ENCODE measurements around the gene STK11.

Gene STK11, protein sequence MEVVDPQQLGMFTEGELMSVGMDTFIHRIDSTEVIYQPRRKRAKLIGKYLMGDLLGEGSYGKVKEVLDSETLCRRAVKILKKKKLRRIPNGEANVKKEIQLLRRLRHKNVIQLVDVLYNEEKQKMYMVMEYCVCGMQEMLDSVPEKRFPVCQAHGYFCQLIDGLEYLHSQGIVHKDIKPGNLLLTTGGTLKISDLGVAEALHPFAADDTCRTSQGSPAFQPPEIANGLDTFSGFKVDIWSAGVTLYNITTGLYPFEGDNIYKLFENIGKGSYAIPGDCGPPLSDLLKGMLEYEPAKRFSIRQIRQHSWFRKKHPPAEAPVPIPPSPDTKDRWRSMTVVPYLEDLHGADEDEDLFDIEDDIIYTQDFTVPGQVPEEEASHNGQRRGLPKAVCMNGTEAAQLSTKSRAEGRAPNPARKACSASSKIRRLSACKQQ

DNA sequence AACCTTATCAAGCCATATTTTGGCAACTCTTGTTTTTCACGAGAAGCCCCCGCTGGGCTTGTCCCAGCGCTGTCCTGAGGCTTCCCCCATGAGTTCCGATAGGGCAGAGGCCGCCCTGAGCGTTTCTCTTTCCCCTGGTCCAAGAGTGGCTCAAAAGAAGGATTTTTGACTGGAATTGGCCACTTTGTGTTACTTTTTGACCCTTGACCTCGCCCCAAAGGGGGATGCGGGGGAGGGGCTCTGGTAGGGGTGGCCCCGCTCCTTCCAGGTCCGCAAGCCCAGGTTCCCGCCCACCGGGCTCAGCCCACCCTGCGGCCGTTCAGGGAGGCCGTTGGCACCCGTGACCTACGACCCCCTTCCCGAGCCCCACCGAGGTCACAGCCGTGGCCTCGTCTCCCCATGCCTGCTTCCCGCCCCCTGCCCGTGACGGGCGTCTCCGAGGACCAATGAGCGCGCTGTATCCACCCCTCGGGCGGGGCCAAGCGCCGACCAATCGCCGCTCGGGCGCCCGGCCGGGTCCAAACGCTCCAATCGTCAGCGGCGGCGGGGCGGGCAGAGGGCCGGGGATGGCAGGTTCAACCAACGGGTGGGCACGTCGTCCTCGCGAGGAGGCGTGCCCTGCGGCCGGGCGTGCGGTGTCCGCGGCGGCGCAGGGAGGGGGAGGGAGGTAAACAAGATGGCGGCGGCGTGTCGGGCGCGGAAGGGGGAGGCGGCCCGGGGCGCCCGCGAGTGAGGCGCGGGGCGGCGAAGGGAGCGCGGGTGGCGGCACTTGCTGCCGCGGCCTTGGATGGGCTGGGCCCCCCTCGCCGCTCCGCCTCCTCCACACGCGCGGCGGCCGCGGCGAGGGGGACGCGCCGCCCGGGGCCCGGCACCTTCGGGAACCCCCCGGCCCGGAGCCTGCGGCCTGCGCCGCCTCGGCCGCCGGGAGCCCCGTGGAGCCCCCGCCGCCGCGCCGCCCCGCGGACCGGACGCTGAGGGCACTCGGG lies at the start of gene STK11:
Gene STK11 (plus strand): TSS at position 665 of the 986 bp plus-strand sequence. CDS start 1,136 bp downstream, outside the sequence.
- DNase-seq = peak; percentile 97 to 99

GRCh38 chr19:1156305-1156801 lies 49.2 kb upstream of the STK11 start:
- no peak for DNase-seq

- DNase-seq = no peak
Observed at GRCh38 chr19:1156830-1157615, 48.6 kb upstream of the STK11 start.

GRCh38 chr19:1157931-1158884 lies 47.4 kb upstream of the STK11 start:
- DNase-seq = no peak

DNA sequence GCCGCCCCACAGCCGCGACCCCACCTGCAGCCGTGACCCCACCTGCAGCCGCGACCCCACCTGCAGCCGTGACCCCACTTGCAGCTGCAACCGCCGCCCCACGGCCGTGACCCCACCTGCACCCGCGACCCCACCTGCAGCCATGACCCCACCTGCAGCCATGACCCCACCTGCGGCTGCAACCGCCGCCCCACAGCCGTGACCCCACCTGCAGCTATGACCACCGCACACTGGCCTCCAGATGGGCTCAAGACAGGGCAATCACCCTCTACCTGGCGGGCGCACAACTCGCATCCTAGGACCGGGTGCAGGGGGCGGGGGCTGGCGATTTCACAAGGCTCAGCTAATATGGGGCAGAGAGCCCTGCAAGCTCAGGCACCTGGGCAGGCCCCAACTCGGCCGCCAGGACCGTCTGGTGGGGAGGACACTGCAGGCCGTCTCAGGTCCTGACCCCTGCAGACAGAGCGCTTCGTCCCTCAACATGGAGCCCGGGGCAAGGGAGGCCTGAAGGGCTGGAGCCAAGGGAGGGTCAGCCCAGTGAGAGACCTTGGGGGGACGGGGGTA lies 46.6 kb upstream of the STK11 start:
- no peak for DNase-seq

GRCh38 chr19:1159864-1160595 lies 45.5 kb upstream of the STK11 start:
- DNase-seq = no peak

DNA sequence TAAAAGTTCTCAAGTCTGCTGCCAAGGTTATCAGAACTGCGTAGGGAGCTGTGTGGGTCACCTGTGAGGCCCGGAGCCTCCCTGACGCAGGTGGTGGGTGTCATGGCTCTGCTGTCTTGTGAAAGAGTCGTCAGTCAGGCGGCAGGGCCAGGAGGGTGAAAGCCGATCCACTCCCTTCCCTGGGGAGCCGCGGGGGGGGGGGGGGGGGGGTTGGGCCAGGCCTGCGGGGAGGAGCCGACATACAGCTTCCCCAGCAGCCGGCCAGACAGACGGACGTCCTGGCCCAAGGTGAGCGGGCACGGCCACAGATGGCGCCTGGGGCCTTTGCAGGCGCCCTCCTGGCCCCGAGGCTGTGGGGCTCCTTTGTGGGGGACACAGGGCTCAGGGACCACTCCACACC lies 43.9 kb upstream of the STK11 start:
- no peak for DNase-seq

DNA sequence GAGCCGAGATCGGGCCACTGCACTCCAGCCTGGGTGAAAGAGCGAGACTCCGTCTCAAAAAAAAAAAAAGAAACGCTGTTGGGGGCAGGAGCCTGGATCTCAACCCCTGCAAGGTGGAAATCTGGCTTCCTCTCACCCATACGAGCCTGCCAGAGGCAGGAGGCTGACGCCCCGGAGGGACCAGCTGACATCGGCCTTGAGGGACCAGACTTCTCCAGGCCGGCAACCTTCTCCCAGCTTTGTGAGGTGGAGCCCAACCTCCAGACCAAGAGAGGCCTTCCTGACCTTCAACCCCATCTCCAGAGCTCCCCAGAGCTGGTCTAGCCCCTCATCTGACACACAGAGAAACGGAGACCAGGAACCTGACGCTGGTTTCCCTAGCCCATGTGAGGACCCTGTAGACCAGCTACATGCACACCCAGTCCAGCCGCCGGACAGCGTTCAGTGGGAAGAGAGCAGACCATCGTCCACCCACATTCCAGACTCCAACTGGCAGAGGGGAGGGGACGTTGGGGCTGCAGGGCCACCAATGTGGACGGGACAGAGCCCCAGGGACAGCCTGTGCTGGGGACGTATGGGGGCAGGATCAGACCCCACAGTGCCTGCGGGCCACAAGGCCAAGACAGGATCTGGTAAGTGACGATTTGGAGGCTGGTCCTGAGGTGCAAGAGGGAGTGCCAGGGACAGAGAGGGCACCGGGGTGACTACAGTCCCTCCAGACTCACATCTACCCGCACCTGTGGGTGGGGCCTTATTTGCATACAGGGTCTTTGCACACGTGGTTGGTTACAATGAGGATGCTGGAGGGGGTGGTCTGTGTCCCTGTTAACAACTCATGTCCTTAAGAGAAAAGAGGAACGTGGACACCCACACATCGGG lies 42.9 kb upstream of the STK11 start:
- no peak for DNase-seq

DNA sequence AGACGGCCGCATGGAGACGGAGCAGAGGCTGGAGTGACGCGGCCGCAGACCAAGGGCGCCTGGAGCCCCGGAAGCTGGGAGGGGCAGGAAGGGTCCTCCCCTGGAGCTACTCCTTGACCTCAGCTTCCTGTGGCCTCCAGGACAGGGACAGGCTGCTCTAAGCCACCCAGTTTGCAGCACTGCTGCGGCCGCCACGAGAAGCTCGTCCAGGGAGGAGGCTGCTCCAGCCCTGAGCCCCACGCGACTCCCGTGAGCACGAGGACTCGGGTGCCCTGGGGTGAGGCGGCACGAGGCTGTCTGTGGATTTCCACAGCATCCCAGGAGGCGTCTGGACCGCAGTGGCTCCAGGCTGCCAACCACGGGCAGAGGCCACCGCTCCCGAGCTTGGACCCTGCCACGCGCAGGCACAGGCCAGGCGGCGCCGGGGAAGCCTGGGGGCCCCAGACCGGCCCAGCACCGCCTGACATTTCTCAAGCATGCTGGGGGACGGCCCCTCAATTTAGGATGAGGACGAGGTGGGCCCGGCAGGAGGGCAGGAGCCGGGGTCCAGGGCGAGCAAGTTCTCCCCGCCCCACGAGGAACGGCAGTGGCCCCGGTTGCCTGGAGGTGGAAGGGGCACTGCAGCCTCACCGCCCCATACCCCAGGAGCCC lies 42.2 kb upstream of the STK11 start:
- DNase-seq = no peak

DNA sequence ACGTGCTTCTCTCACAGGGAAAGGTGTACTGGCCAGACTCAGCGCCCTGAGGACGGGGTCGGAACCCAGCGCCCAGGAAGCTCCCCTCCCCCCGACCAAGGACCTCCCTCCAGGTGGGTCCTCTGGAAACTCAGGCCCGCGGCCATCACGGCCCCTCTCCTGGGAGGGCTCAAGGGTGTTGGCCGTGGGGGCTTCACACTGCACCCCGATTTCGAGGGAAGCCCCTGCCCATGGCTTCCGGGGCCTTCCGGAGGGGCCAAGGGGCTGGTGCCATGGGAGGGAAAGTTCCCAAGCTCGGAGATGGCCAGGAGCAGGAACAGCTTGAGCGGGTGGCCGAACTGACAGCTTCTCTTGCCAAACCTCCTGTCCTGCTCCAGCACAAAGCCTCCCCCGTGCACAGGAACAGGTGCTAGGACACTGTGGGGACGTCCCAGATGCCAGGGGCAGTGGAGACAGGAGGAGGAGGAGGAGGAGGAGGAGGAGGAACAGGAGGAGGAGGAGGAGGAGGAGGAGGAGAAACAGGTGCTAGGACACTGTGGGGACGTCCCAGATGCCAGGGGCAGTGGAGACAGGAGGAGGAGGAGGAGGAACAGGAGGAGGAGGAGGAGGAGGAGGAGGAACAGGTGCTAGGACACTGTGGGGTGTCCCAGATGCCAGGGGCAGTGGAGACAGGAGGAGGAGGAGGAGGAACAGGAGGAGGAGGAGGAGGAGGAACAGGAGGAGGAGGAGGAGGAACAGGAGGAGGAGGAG lies 41.5 kb upstream of the STK11 start:
- no peak for DNase-seq

DNA sequence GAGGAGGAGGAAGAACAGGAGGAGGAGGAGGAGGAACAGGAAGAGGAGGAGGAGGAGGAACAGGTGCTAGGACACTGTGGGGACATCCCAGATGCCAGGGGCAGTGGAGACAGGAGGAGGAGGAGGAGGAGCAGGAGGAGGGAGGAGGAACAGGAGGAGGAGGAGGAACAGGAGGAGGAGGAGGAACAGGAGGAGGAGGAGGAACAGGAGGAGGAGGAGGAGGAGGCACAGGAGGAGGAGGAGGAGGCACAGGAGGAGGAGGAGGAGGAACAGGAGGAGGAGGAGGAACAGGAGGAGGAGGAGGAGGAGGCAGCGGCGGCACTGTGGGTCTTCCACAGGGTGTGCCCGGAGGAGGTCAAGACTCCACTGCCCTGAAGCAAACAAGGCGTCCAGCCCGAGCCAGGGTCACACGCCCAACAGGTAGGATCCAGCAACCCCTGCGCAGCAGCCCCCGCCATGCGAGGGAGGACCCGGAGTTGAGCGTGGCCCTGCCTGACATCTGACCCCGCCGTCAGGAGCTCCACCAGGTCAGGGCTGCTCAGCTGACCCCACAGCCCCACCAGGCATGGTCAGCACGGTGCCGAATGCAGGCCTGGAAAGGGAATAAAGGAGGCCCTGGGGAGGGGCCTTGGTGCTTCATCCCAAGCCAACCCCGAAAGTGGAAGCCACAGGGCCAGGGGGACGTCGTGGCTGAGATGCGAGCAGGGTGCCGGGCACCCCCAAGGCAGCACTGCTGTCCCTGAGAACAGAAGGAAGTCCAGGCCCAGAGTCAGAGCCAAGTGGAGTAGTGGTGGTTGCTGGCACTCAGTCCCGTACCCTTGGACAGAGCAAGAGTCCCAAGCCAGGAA lies 40.7 kb upstream of the STK11 start:
- DNase-seq = no peak

DNA sequence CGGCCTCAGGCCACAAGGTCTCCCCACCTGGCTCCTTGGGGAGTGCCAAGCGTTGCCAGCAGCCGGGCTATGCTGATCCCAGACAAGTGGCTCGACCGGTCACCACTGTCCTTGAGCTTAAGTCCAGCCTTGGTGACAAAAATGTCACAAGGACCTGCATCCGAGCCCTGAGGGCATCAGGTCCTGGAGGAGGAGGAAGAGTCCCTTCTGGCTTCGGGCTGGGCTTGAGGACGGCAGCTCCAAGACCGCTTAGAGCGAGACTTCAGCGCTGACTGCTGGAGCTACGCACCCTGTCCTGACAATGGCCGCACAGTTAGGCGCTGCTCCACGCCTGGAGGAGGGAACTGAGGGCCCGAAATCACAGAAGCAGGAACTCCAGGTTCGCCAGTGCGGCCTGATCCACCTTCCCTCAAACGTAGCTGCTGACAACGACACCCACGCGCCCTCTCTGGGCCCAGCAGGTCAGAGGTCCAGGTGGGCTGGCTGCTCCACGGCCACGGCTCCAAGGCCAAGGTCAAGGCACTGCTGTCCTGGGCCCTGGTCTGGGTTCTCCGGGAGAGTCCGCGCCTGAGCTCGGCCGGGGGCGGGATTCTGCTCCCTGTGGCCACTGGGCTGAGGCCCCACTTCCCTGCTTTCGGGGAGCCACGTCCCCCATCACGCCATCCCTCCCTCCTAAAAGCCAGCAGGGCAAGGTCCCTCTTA lies 38.6 kb upstream of the STK11 start:
- no peak for DNase-seq

- no peak for DNase-seq
Observed at GRCh38 chr19:1167687-1168571, 37.6 kb upstream of the STK11 start.

DNA sequence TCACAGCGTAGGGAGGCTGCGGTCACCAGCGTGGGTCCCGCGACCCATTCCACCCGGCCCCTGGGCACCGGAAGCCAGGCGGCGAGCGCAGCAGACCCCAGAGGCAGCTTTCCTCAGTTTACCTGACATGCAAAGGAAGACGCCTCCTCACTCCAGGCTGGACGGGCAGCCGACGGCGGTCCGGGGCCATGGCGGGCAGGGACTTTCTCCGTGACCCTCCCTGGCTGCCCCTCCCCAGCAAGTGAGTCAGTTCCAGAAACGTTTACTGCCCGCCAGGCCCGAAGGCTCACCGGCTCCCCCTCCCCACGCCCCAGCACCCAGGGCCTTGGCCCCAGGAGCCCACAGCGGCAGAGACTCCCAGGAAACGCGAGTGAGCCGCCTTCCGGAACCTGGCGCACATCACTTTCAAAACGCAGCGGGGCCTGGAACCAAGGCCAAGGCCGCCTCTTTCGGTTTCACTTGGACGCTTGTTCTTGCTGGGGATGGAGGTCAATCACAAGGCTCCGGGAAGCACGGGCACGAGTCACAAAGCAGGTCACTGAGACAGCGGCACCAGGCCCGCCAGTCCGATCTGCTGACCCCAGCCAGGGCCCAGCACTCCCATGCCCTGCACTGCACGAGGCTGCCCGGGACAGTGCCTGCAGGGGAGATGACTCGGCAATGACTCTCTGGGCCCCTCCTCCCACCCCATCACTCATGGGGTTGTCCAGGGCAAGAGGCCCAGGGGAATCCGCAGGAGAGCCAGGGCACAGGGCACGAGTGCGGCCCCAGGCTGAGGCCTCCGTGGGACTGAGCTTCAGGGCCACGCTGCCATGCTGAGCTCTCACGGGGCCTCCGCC lies 36.8 kb upstream of the STK11 start:
- DNase-seq = no peak
